T1000 (cell line): Measurements from ENCODE around the gene POLH.
"Not testable (repeated sequence)": the region's sequence is repeated elsewhere in the genome, so short reads cannot be mapped to it uniquely, and the experiment has no call there.

ENCODE experiments used
- DNase-seq: peaks from one replicate; lab custom pipeline; 2025; ENCODE audit warnings: mixed read lengths; lab: John Stamatoyannopoulos, UW

Gene POLH

GRCh38 chr6:43630980-43631619 lies 55.1 kb downstream of the POLH start:
- no peak for DNase-seq

DNA sequence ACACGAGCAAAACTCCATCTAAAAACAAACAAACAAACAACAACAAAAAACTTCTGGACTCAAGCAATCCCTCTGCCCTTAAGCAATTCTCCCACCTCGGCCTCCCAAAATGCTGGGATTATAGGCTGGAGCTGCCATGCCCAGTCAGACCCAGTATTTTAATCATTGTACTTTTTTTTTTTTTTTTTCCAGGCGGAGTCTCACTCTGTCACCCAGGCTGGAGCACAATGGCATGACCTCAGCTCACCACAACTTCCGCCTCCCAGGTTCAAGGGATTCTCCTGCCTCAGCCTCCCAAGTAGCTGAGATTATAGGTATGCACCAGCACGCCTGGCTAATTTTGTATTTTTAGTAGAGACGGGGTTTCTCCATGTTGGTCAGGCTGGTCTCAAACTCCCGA lies 57.0 kb downstream of the POLH start:
- not testable (repeated sequence) for DNase-seq

GRCh38 chr6:43634702-43635303 lies 58.8 kb downstream of the POLH start:
- no peak for DNase-seq

DNA sequence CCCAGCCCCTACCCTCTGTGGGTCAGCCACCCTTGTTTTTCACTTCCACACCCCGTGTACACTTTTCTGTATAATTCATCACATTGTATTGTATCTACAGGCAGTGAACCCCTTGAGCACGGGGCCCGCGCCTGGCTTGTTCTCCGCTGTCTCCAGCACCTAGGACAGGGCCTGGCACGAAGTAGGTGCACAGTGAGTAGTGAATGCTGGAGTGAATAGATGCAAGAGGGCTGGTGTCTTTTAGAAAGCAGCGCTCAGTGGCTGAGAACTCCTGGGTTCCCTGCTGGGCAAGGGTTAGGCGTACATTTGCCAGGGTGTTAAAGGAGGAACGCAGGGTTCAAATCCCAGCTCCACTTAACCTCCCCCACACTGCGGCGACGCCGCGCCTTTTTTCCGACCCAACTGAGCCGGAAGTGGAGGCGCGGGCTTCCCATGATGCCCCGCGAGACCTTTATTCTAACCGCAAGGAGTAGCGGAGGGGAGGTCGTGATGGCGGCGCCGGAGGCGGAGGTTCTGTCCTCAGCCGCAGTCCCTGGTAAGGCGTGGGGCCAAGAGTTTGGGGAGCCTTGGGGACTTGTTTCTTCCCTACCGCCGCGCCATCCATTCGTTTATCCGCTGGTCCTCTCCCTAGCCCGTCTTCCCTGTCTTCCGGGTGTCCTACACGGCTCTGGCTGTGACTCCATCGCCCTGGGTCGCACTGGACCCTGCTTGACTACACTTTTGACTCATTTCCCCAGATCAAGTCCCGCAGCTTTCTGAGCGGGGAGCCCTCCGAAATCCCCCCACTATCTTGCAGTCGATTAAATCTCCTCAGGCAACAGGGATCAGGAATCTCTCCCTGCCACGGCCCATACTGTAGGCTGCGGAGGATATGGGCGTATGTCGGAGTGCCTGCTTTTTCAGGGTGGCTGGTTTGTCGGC lies 59.7 kb downstream of the POLH start, which contains the start of gene MAD2L1BP:
Gene MAD2L1BP (plus strand): TSS at position 454 of the 921 bp plus-strand sequence. CDS start 36 bp downstream, at position 490.
- DNase-seq: peak; percentile 62

GRCh38 chr6:43636308-43636659 lies 60.3 kb downstream of the POLH start:
- no peak for DNase-seq

GRCh38 chr6:43639984-43640800 lies 64.2 kb downstream of the POLH start:
- no peak for DNase-seq

- peak; percentile 63 for DNase-seq
These were observed 69.1 kb downstream of the POLH start, which contains the start of gene RSPH9 for GRCh38 chr6:43644940-43645612. TSS of gene RSPH9 (plus strand) at chr6:43645036. CDS start at chr6:43645099, 63 bp downstream.

GRCh38 chr6:43645613-43645964 lies 69.6 kb downstream of the POLH start:
- no peak for DNase-seq

GRCh38 chr6:43647613-43648012 lies 71.6 kb downstream of the POLH start:
- no peak for DNase-seq

- no peak for DNase-seq
These were observed 72.3 kb downstream of the POLH start for GRCh38 chr6:43648248-43648647.

GRCh38 chr6:43652822-43653221 lies 76.8 kb downstream of the POLH start:
- DNase-seq: not testable (repeated sequence)

DNA sequence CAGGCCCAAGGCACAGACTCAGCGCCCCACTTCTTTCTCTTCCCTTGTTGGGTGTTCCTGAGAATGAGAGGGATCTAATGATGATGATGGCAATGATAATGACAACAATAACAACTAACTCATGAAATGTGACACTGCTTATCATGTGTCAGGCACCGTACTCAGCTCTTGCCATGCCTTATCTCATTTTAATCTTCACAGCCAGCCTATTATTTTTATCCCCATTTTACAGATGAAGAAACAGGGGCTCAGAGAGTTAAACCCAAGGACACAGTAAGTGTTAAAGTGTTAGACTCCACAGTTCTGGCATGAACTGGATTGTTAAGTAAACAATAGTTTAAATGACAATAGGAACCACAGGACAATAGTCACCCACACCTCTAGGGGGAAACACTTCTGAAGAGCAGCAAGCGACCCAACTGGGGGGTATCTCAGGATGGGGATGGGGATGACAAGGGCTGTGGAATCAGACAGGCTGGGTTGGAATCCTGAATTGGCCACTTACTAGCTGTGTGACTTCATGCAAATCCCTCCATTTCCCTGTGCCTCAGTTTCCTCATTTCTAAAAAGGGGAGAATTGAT lies 81.3 kb downstream of the POLH start:
- DNase-seq: no peak

DNA sequence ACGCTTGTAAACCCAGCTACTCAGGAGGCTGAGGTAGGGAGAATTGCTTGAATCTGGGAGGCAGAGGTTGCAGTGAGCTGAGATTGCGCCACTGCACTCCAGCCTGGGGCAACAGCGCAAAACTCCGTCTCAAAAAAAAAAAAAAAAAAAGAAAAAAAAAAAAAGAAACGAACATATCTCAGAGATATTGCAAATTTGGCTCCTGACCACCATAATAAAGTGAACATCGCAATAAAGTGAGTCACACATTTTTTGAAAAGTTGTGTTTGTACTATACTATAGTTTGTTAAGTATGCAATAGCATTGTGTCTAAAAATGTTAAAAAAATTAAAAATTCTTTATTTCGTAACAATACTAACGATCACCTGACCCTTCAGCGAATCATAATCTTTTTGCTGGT lies 82.2 kb downstream of the POLH start:
- DNase-seq: no peak

DNA sequence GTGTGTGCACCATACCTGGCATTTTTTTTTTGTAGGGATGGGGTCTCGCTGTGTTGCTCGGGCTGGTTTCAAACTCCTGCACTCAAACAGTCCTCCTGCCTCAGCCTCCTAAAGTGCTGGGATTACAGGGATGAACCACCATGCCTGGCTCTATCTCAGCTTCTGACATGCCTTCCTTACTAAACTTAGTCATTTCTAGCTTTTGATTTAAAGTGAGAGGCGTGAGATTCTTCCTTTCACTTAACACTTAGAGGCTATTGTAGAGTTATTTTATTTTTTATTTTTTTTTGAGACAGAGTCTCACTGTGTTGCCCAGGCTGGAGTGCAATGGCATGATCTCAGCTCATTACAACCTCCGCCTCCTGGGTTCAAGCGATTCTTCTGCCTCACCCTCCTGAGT lies 87.0 kb downstream of the POLH start:
- not testable (repeated sequence) for DNase-seq
